Measurements from ENCODE around the gene OR8D2.
"Not testable (repeated sequence)": the region's sequence is repeated elsewhere in the genome, so short reads cannot be mapped to it uniquely, and the experiment has no call there.

OR8D2 gene

GRCh38 chr11:124285610-124286344 is 34.2 kb downstream of the OR8D2 start:
- no peak for DNase-seq

GRCh38 chr11:124278261-124278660 is 41.7 kb downstream of the OR8D2 start:
- no peak for DNase-seq

DNA sequence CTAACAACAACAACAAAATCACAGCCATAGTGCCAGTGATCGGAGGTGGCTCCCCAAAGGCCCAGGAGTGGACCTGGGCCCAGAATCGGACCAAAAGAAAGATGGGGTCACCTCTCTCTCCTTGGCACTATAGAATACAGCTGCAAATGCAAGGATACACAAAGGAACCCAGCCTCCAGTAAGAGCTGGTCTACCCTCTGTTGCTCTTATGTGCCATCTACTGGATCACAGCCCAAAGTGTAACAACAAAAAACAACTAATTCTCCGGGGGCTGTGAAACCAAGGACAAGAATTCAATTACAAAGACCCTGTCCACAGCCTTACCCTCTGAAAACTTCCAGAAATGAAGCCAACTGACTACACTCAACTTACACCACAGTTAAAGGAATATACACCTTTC is 42.2 kb downstream of the OR8D2 start:
- DNase-seq: no peak

DNA sequence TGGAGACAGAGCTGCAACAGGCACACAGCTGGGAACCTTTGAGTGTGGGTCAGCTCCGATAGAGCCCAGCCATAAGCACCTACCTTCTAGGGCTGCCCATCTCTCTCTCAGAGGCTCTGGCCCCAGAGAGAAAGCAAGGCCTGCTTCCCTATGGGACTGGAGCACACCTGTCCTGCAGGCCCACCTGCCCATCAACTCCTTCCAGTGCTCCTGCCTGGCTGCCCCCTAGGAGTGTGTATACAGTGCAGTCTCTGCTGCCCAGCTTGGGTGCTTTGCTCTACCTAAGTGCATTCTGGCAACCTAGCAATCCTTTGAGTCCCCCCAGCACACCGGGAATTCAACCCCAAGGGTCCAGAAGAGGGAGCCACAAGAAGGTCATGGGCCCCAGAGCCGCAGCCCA is 42.8 kb downstream of the OR8D2 start:
- no peak for DNase-seq

DNA sequence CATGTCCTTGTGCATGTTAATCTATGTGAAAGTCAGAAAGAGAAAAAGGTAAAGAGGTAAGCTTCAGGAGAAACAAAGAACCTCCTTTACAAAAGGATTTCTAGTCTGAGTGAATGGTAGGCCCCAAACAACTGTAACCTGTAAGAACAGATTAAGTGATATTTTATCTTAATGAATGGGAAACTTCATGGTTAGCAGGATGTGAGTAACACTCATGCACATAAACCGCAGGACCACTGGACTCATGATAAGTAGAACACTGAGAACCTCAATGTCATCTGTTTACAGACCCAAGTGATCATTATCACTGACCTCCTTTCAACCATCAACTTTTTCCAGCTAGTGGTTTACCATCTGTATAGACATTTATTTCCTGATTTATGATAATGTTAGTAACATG is 43.9 kb downstream of the OR8D2 start:
- DNase-seq: no peak

DNA sequence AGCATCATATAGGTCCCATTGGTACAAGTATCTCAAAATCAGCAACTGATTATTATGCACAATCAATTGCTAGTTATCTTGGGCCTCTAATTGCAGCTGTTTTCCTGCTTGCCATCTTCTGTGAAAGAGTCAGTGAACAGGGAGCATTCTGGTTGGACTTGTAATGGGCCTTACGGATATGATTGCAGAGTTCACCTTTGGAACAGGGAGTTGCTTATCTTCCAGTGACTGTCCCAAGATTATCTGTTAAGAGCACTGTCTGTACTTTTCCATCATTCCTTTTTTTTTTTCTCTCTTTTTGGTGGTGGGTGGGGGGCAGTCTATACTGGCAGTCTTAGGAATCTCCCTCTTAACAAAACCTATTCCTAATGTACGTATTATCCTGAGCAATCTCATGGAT is 46.0 kb downstream of the OR8D2 start:
- DNase-seq: no peak

DNA sequence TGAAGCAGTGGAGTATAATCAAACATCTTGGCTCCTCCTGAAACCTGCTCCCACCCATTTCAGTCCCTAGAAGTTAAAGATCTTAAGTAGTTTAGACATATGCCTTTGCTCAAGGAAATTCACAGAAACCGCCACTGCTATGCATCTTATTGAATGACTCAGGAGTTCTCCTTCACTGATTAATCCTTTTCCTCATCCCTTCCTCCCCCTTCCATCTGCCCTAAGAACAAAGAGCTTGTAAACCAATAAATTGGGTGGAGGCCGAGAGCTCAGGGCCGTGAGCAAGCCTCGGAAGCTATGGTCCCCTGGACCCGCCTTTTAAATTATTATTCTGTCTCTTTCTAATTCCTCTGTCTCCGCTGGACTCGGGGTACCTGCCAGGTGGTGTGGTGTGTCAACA is 49.1 kb downstream of the OR8D2 start:
- DNase-seq: not testable (repeated sequence)
